ENCODE data around the gene TMC3. TPM values are rescaled to one million over a fixed set of nuclear protein-coding genes. Genes with fewer than 3 reads are reported as not detected.
"Not testable (repeated sequence)": the region's sequence is repeated elsewhere in the genome, so short reads cannot be mapped to it uniquely, and the experiment has no call there.

The TMC3 gene
- polyA plus RNA-seq, 1 donor (not counting 4 experiments of a cell fraction or from before 2014, with no cell fraction given): not detected

DNA sequence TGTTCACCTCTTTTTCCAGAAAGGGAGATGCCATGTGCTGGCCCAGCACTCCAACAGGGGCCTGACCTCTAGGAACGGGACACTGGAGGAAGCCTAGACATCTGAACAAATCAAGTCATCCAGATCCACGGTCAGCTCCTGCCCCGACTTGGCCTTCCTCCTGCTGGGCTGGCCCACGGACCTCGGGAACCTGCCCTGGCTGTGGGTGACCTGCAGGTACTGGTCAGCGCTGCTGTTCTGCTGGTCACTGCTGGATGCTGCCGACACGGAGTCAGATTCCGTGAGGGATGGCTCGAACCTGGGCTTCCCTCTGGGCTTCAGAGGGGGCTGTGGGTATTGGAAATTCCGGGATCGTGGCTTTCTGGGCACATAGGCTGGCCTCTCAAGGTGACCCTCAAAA is 41.7 kb downstream of the TMC3 start:
- Histone ChIP-seq H3K9me3 (ENCODE audit: control insufficient read depth, low read depth, low read length) (no peaks in the 10 kb centered on the region), H2AFZ (ENCODE audit: control insufficient read depth, low read length) (no peak overlapping the region), H3K27ac (ENCODE audit: control insufficient read depth, insufficient read depth, low read length) (no peak overlapping the region), H3K4me2 (ENCODE audit: control insufficient read depth, extremely low read depth, insufficient read depth, low read depth, low read length) (no peak overlapping the region), H3K4me3 (ENCODE audit: control insufficient read depth in 2 of 3, extremely low read depth in 1 of 3, insufficient read depth in 2 of 3, low read depth in 1 of 3, low read length in 3 of 3) (no peak overlapping the region), H3K27me3 (ENCODE audit: control insufficient read depth, extremely low read depth, insufficient read depth, low read length) (no peaks in the 10 kb centered on the region), H3K9ac (ENCODE audit: control insufficient read depth, extremely low read depth, insufficient read depth, low read length) (no peak overlapping the region), H3K9me1 (ENCODE audit: control insufficient read depth, extremely low read depth, insufficient read depth, low read length) (no peaks in the 10 kb centered on the region), H4K20me1 (ENCODE audit: control insufficient read depth, extremely low read depth, insufficient read depth, low read length) (no peaks in the 10 kb centered on the region), H3K4me1 (ENCODE audit: control insufficient read depth, extremely low read depth, insufficient read depth, low read length) (no peaks in the 10 kb centered on the region), H3K36me3 (ENCODE audit: control insufficient read depth in 2 of 2, extremely low read depth in 1 of 2, insufficient read depth in 2 of 2, low read length in 2 of 2) (no peaks in the 10 kb centered on the region), H3K79me2 (ENCODE audit: control insufficient read depth, insufficient read depth, low read length) (no peaks in the 10 kb centered on the region)
- no peak for FAIRE-seq
- TF ChIP-seq CTCF (optimal IDR thresholded peaks at IDR 0.05 in 1 of 3, IDR thresholded peaks at IDR 0.05 in 1 of 3, conservative IDR thresholded peaks at IDR 0.05 in 1 of 3; ENCODE audit: extremely low read depth in 1 of 3, insufficient read depth in 2 of 3, low read length in 3 of 3) (no peak), EZH2 (IDR thresholded peaks at IDR 0.05; ENCODE audit: low read length) (no peak)
- no peak for DNase-seq (ENCODE audit: low read depth, low spot score)
- dilution Hi-C loops (cut with MboI; ENCODE audit: extremely low pct_ligation_motif_present, low sequenced_read_pairs): no loop called here

- Histone ChIP-seq H3K27ac (ENCODE audit: control insufficient read depth, insufficient read depth, low read length) (no peak overlapping the region), H3K4me2 (ENCODE audit: control insufficient read depth, extremely low read depth, insufficient read depth, low read depth, low read length) (no peak overlapping the region), H3K79me2 (ENCODE audit: control insufficient read depth, insufficient read depth, low read length) (no peaks in the 10 kb centered on the region), H3K4me1 (ENCODE audit: control insufficient read depth, extremely low read depth, insufficient read depth, low read length) (no peaks in the 10 kb centered on the region), H4K20me1 (ENCODE audit: control insufficient read depth, extremely low read depth, insufficient read depth, low read length) (no peaks in the 10 kb centered on the region), H3K4me3 (ENCODE audit: control insufficient read depth in 2 of 3, extremely low read depth in 1 of 3, insufficient read depth in 2 of 3, low read depth in 1 of 3, low read length in 3 of 3) (no peak overlapping the region), H3K9ac (ENCODE audit: control insufficient read depth, extremely low read depth, insufficient read depth, low read length) (no peak overlapping the region), H3K9me1 (ENCODE audit: control insufficient read depth, extremely low read depth, insufficient read depth, low read length) (no peaks in the 10 kb centered on the region), H3K27me3 (ENCODE audit: control insufficient read depth, extremely low read depth, insufficient read depth, low read length) (no peaks in the 10 kb centered on the region), H2AFZ (ENCODE audit: control insufficient read depth, low read length) (no peak overlapping the region), H3K9me3 (ENCODE audit: control insufficient read depth, low read depth, low read length) (no peaks in the 10 kb centered on the region), H3K36me3 (ENCODE audit: control insufficient read depth in 2 of 2, extremely low read depth in 1 of 2, insufficient read depth in 2 of 2, low read length in 2 of 2) (no peaks in the 10 kb centered on the region)
- TF ChIP-seq CTCF (optimal IDR thresholded peaks at IDR 0.05 in 1 of 3, IDR thresholded peaks at IDR 0.05 in 1 of 3, conservative IDR thresholded peaks at IDR 0.05 in 1 of 3; ENCODE audit: extremely low read depth in 1 of 3, insufficient read depth in 2 of 3, low read length in 3 of 3) (no peak), EZH2 (IDR thresholded peaks at IDR 0.05; ENCODE audit: low read length) (no peak)
- FAIRE-seq: no peak
- dilution Hi-C loops (cut with MboI; ENCODE audit: extremely low pct_ligation_motif_present, low sequenced_read_pairs): no loop called here
- no peak for DNase-seq (ENCODE audit: low read depth, low spot score)
Measured at GRCh38 chr15:81331600-81331999, 42.4 kb downstream of the TMC3 start.

- H3K9me1 ChIP-seq (ENCODE audit: control insufficient read depth, extremely low read depth, insufficient read depth, low read length); dilution Hi-C loops (cut with MboI; ENCODE audit: extremely low pct_ligation_motif_present, low sequenced_read_pairs); H3K27me3 ChIP-seq (ENCODE audit: control insufficient read depth, extremely low read depth, insufficient read depth, low read length); H3K9me3 ChIP-seq (ENCODE audit: control insufficient read depth, low read depth, low read length); H3K36me3 ChIP-seq (ENCODE audit: control insufficient read depth in 2 of 2, extremely low read depth in 1 of 2, insufficient read depth in 2 of 2, low read length in 2 of 2); H3K27ac ChIP-seq (ENCODE audit: control insufficient read depth, insufficient read depth, low read length); H3K4me1 ChIP-seq (ENCODE audit: control insufficient read depth, extremely low read depth, insufficient read depth, low read length); H3K9ac ChIP-seq (ENCODE audit: control insufficient read depth, extremely low read depth, insufficient read depth, low read length); H3K4me3 ChIP-seq (ENCODE audit: control insufficient read depth in 2 of 3, extremely low read depth in 1 of 3, insufficient read depth in 2 of 3, low read depth in 1 of 3, low read length in 3 of 3); DNase-seq (ENCODE audit: low read depth, low spot score); H3K4me2 ChIP-seq (ENCODE audit: control insufficient read depth, extremely low read depth, insufficient read depth, low read depth, low read length); H4K20me1 ChIP-seq (ENCODE audit: control insufficient read depth, extremely low read depth, insufficient read depth, low read length); FAIRE-seq; H2AFZ ChIP-seq (ENCODE audit: control insufficient read depth, low read length); H3K79me2 ChIP-seq (ENCODE audit: control insufficient read depth, insufficient read depth, low read length): not testable (repeated sequence)
Measured at GRCh38 chr15:81331141-81331540, 42.9 kb downstream of the TMC3 start.

Data from keratinocyte (primary cell).